ENCODE results near the gene GRAMD1A.

GRAMD1A gene

GRCh38 chr19:35055715-35056179 lies 55.6 kb downstream of the GRAMD1A start:
- DNase-seq (ENCODE audit: low read depth): no peak

- DNase-seq (ENCODE audit: low read depth): no peak
These were observed 56.5 kb downstream of the GRAMD1A start for GRCh38 chr19:35056513-35057063.

GRCh38 chr19:35058370-35058769 lies 58.2 kb downstream of the GRAMD1A start:
- no peak for DNase-seq (ENCODE audit: low read depth)

GRCh38 chr19:35059006-35059798 lies 59.1 kb downstream of the GRAMD1A start:
- DNase-seq (ENCODE audit: low read depth): no peak

GRCh38 chr19:35059799-35060091 lies 59.6 kb downstream of the GRAMD1A start:
- no peak for DNase-seq (ENCODE audit: low read depth)

GRCh38 chr19:35060160-35060855 lies 60.2 kb downstream of the GRAMD1A start:
- DNase-seq (ENCODE audit: low read depth): no peak

- DNase-seq (ENCODE audit: low read depth): no peak
These were observed 61.7 kb downstream of the GRAMD1A start for GRCh38 chr19:35061583-35062373.

- DNase-seq (ENCODE audit: low read depth): no peak
These were observed 62.8 kb downstream of the GRAMD1A start for GRCh38 chr19:35062942-35063341.

- DNase-seq (ENCODE audit: low read depth): no peak
These were observed 64.1 kb downstream of the GRAMD1A start for GRCh38 chr19:35063940-35064818.

GRCh38 chr19:35065574-35065973 lies 65.5 kb downstream of the GRAMD1A start:
- no peak for DNase-seq (ENCODE audit: low read depth)

GRCh38 chr19:35066121-35066520 lies 66.0 kb downstream of the GRAMD1A start:
- no peak for DNase-seq (ENCODE audit: low read depth)

GRCh38 chr19:35066691-35067563 lies 66.8 kb downstream of the GRAMD1A start:
- DNase-seq (ENCODE audit: low read depth): peak; percentile 76

GRCh38 chr19:35068941-35069634 lies 69.0 kb downstream of the GRAMD1A start:
- no peak for DNase-seq (ENCODE audit: low read depth)

GRCh38 chr19:35069696-35070095 lies 69.6 kb downstream of the GRAMD1A start:
- no peak for DNase-seq (ENCODE audit: low read depth)

GRCh38 chr19:35070471-35070870 lies 70.3 kb downstream of the GRAMD1A start:
- DNase-seq (ENCODE audit: low read depth): no peak

GRCh38 chr19:35073516-35073915 lies 73.4 kb downstream of the GRAMD1A start:
- DNase-seq (ENCODE audit: low read depth): no peak

- no peak for DNase-seq (ENCODE audit: low read depth)
These were observed 73.8 kb downstream of the GRAMD1A start for GRCh38 chr19:35073941-35074340.

GRCh38 chr19:35074426-35075201 lies 74.5 kb downstream of the GRAMD1A start:
- no peak for DNase-seq (ENCODE audit: low read depth)
